ENCODE data around the gene MTCH2.
"Not testable (repeated sequence)": the region's sequence is repeated elsewhere in the genome, so short reads cannot be mapped to it uniquely, and the experiment has no call there.

MTCH2 gene

GRCh38 chr11:47667555-47667954 lies 25.2 kb upstream of the MTCH2 start:
- H3K36me3 ChIP-seq (ENCODE audit: control insufficient read depth, insufficient read depth, low read length), result no peaks in the 10 kb centered on the region
- no peak overlapping the region for H3K27ac ChIP-seq (ENCODE audit: low read length)
- no CpG with 5 or more reads among the region's 2 CpGs for WGBS (ENCODE audit: insufficient coverage, insufficient read length)
- H3K27me3 ChIP-seq (ENCODE audit: control insufficient read depth, insufficient read depth, low read length), result no peaks in the 10 kb centered on the region
- no peaks in the 10 kb centered on the region for H3K4me1 ChIP-seq (ENCODE audit: control insufficient read depth, insufficient read depth, low read length)
- DNase-seq (ENCODE audit: low read depth, low spot score), result no peak
- H3K4me3 ChIP-seq (ENCODE audit: low read length), result no peak overlapping the region
- no peaks in the 10 kb centered on the region for H3K9me3 ChIP-seq (ENCODE audit: control insufficient read depth, insufficient read depth, low read length)

- no peak overlapping the region for H3K27ac ChIP-seq (ENCODE audit: low read length)
- no peaks in the 10 kb centered on the region for H3K27me3 ChIP-seq (ENCODE audit: control insufficient read depth, insufficient read depth, low read length)
- no peak for DNase-seq (ENCODE audit: low read depth, low spot score)
- H3K4me1 ChIP-seq (ENCODE audit: control insufficient read depth, insufficient read depth, low read length), result no peaks in the 10 kb centered on the region
- no CpG with 5 or more reads among the region's 4 CpGs for WGBS (ENCODE audit: insufficient coverage, insufficient read length)
- no peaks in the 10 kb centered on the region for H3K9me3 ChIP-seq (ENCODE audit: control insufficient read depth, insufficient read depth, low read length)
- no peaks in the 10 kb centered on the region for H3K36me3 ChIP-seq (ENCODE audit: control insufficient read depth, insufficient read depth, low read length)
- H3K4me3 ChIP-seq (ENCODE audit: low read length), result no peak overlapping the region
Measured at GRCh38 chr11:47667135-47667534, 24.8 kb upstream of the MTCH2 start.

- not testable (repeated sequence) for DNase-seq (ENCODE audit: low read depth, low spot score); H3K9me3 ChIP-seq (ENCODE audit: control insufficient read depth, insufficient read depth, low read length); H3K36me3 ChIP-seq (ENCODE audit: control insufficient read depth, insufficient read depth, low read length); H3K4me1 ChIP-seq (ENCODE audit: control insufficient read depth, insufficient read depth, low read length); H3K4me3 ChIP-seq (ENCODE audit: low read length); H3K27me3 ChIP-seq (ENCODE audit: control insufficient read depth, insufficient read depth, low read length); H3K27ac ChIP-seq (ENCODE audit: low read length)
- no CpG with 5 or more reads among the region's 4 CpGs for WGBS (ENCODE audit: insufficient coverage, insufficient read length)
Measured at GRCh38 chr11:47664936-47665335, 22.6 kb upstream of the MTCH2 start.

- no peak for DNase-seq (ENCODE audit: low read depth, low spot score)
Measured at GRCh38 chr11:47661245-47661644, 18.9 kb upstream of the MTCH2 start.

GRCh38 chr11:47659276-47659675 lies 16.9 kb upstream of the MTCH2 start:
- no peaks in the 10 kb centered on the region for H3K27me3 ChIP-seq (ENCODE audit: control insufficient read depth, insufficient read depth, low read length)
- H3K36me3 ChIP-seq (ENCODE audit: control insufficient read depth, insufficient read depth, low read length), result no peaks in the 10 kb centered on the region
- no peaks in the 10 kb centered on the region for H3K9me3 ChIP-seq (ENCODE audit: control insufficient read depth, insufficient read depth, low read length)
- no peak for DNase-seq (ENCODE audit: low read depth, low spot score)
- WGBS (ENCODE audit: insufficient coverage, insufficient read length), result no CpG with 5 or more reads among the region's 4 CpGs
- no peak overlapping the region for H3K27ac ChIP-seq (ENCODE audit: low read length)
- no peak overlapping the region for H3K4me3 ChIP-seq (ENCODE audit: low read length)
- no peaks in the 10 kb centered on the region for H3K4me1 ChIP-seq (ENCODE audit: control insufficient read depth, insufficient read depth, low read length)

More at GRCh38 chr11:47661245-47661644, 18.9 kb upstream of the MTCH2 start:
- H3K4me1 ChIP-seq (ENCODE audit: control insufficient read depth, insufficient read depth, low read length), result no peaks in the 10 kb centered on the region
- no peaks in the 10 kb centered on the region for H3K27me3 ChIP-seq (ENCODE audit: control insufficient read depth, insufficient read depth, low read length)
- H3K27ac ChIP-seq (ENCODE audit: low read length), result no peak overlapping the region
- H3K36me3 ChIP-seq (ENCODE audit: control insufficient read depth, insufficient read depth, low read length), result no peaks in the 10 kb centered on the region
- H3K4me3 ChIP-seq (ENCODE audit: low read length), result no peak overlapping the region
- H3K9me3 ChIP-seq (ENCODE audit: control insufficient read depth, insufficient read depth, low read length), result no peaks in the 10 kb centered on the region
- WGBS (ENCODE audit: insufficient coverage, insufficient read length), result no CpG with 5 or more reads among the region's 2 CpGs

GRCh38 chr11:47656260-47656885 lies 14.0 kb upstream of the MTCH2 start:
- H3K4me1 ChIP-seq (ENCODE audit: control insufficient read depth, insufficient read depth, low read length), result no peaks in the 10 kb centered on the region
- H3K9me3 ChIP-seq (ENCODE audit: control insufficient read depth, insufficient read depth, low read length), result no peaks in the 10 kb centered on the region
- no peak overlapping the region for H3K4me3 ChIP-seq (ENCODE audit: low read length)
- H3K27ac ChIP-seq (ENCODE audit: low read length), result no peak overlapping the region
- no peak for DNase-seq (ENCODE audit: low read depth, low spot score)
- no CpG with 5 or more reads among the region's 6 CpGs for WGBS (ENCODE audit: insufficient coverage, insufficient read length)
- no peaks in the 10 kb centered on the region for H3K27me3 ChIP-seq (ENCODE audit: control insufficient read depth, insufficient read depth, low read length)
- no peaks in the 10 kb centered on the region for H3K36me3 ChIP-seq (ENCODE audit: control insufficient read depth, insufficient read depth, low read length)

- WGBS (ENCODE audit: insufficient coverage, insufficient read length), result no CpG with 5 or more reads among the region's 5 CpGs
- Histone ChIP-seq H3K4me3 (ENCODE audit: low read length) (no peak overlapping the region), H3K4me1 (ENCODE audit: control insufficient read depth, insufficient read depth, low read length) (no peaks in the 10 kb centered on the region), H3K36me3 (ENCODE audit: control insufficient read depth, insufficient read depth, low read length) (no peaks in the 10 kb centered on the region), H3K9me3 (ENCODE audit: control insufficient read depth, insufficient read depth, low read length) (no peaks in the 10 kb centered on the region), H3K27me3 (ENCODE audit: control insufficient read depth, insufficient read depth, low read length) (no peaks in the 10 kb centered on the region), H3K27ac (ENCODE audit: low read length) (no peak overlapping the region)
- no peak for DNase-seq (ENCODE audit: low read depth, low spot score)
Measured at GRCh38 chr11:47651818-47652469, 9.6 kb upstream of the MTCH2 start.

GRCh38 chr11:47649276-47649675 lies 6.9 kb upstream of the MTCH2 start:
- Histone ChIP-seq H3K27me3 (ENCODE audit: control insufficient read depth, insufficient read depth, low read length) (no peaks in the 10 kb centered on the region), H3K27ac (ENCODE audit: low read length) (no peak overlapping the region), H3K4me3 (ENCODE audit: low read length) (no peak overlapping the region), H3K4me1 (ENCODE audit: control insufficient read depth, insufficient read depth, low read length) (no peaks in the 10 kb centered on the region), H3K9me3 (ENCODE audit: control insufficient read depth, insufficient read depth, low read length) (no peaks in the 10 kb centered on the region), H3K36me3 (ENCODE audit: control insufficient read depth, insufficient read depth, low read length) (no peaks in the 10 kb centered on the region)
- WGBS (ENCODE audit: insufficient coverage, insufficient read length), result no CpG with 5 or more reads among the region's 3 CpGs
- no peak for DNase-seq (ENCODE audit: low read depth, low spot score)

GRCh38 chr11:47646019-47646418 lies 3.7 kb upstream of the MTCH2 start:
- Histone ChIP-seq H3K4me3 (ENCODE audit: low read length) (no peak overlapping the region), H3K27ac (ENCODE audit: low read length) (no peak overlapping the region), H3K27me3 (ENCODE audit: control insufficient read depth, insufficient read depth, low read length) (no peaks in the 10 kb centered on the region), H3K4me1 (ENCODE audit: control insufficient read depth, insufficient read depth, low read length) (no peaks in the 10 kb centered on the region), H3K36me3 (ENCODE audit: control insufficient read depth, insufficient read depth, low read length) (no peaks in the 10 kb centered on the region), H3K9me3 (ENCODE audit: control insufficient read depth, insufficient read depth, low read length) (no peaks in the 10 kb centered on the region)
- no CpG with 5 or more reads among the region's 6 CpGs for WGBS (ENCODE audit: insufficient coverage, insufficient read length)
- no peak for DNase-seq (ENCODE audit: low read depth, low spot score)

GRCh38 chr11:47645500-47645899 lies 3.1 kb upstream of the MTCH2 start:
- WGBS (ENCODE audit: insufficient coverage, insufficient read length), result no CpG with 5 or more reads among the region's 6 CpGs
- DNase-seq (ENCODE audit: low read depth, low spot score), result no peak
- Histone ChIP-seq H3K4me3 (ENCODE audit: low read length) (no peak overlapping the region), H3K9me3 (ENCODE audit: control insufficient read depth, insufficient read depth, low read length) (no peaks in the 10 kb centered on the region), H3K27ac (ENCODE audit: low read length) (no peak overlapping the region), H3K27me3 (ENCODE audit: control insufficient read depth, insufficient read depth, low read length) (no peaks in the 10 kb centered on the region), H3K4me1 (ENCODE audit: control insufficient read depth, insufficient read depth, low read length) (no peaks in the 10 kb centered on the region), H3K36me3 (ENCODE audit: control insufficient read depth, insufficient read depth, low read length) (no peaks in the 10 kb centered on the region)

- Histone ChIP-seq H3K4me3 (ENCODE audit: low read length) (peak overlapping the region; percentile 91), H3K27me3 (ENCODE audit: control insufficient read depth, insufficient read depth, low read length) (no peaks in the 10 kb centered on the region), H3K9me3 (ENCODE audit: control insufficient read depth, insufficient read depth, low read length) (no peaks in the 10 kb centered on the region), H3K36me3 (ENCODE audit: control insufficient read depth, insufficient read depth, low read length) (peaks cover 2% of the 10 kb centered on the region; the same call in 1 of the 2 replicates), H3K27ac (ENCODE audit: low read length) (no peak overlapping the region), H3K4me1 (ENCODE audit: control insufficient read depth, insufficient read depth, low read length) (no peaks in the 10 kb centered on the region)
- DNase-seq (ENCODE audit: low read depth, low spot score), result no peak
- WGBS (ENCODE audit: insufficient coverage, insufficient read length), result no CpG with 5 or more reads among the region's 14 CpGs
Measured at GRCh38 chr11:47641600-47642098, 710 bp downstream of the MTCH2 start.

All from iPS DF 6.9 (cell line).